ENCODE results near the gene UBE2O. TPM values are rescaled to one million over a fixed set of nuclear protein-coding genes. Genes with fewer than 3 reads are reported as not detected.

The UBE2O gene
- total RNA-seq, 1 donor from 2014 or later: 30.3 TPM

- no peak for DNase-seq (ENCODE audit: low spot score)
Measured at GRCh38 chr17:76439314-76439928, 13.5 kb downstream of the UBE2O start.

GRCh38 chr17:76438906-76439305 is 14.0 kb downstream of the UBE2O start:
- DNase-seq (ENCODE audit: low spot score): no peak

DNA sequence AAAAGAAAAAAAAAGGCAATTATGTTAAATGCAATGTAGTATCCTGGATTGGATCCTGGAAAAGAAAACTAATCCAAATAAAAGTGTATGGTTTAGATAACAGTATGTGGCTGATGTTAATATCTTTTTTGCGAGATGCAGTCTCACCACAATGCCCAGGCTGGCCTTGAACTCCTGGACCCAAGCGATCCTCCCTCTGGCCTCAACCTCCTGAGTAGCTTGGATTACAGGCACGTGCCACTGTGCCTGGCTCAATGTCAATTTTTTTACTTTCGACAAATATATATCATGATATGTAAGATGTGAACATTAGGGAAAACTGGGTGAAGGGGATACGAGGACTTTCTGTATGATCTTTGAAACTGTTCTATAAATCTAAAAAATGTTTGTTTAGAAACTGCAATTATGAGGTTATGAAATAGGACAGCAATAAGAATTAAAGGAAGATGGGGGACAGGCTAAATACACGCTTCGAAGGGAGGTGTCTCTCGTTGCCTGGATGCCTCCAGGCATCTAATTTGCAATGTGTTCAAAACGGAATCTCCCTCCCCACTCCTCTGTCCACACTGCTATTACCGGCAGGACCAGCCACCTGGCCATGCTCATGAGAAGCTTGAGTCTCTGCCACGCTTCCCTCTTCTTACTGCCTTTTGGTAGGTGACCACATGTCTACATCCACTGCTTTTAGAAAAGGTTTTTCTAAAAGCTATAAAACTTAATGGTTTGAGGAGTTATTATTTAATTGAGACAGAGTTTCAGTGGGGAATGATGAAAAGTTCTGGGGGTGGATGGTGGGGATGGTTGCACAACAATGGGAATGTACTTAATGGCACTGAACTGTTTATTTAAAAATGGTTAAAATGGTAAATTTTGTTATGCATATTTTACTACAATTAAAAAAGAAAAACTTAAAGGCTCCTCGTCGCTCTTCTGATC is 15.2 kb downstream of the UBE2O start:
- DNase-seq (ENCODE audit: low spot score): no peak

DNA sequence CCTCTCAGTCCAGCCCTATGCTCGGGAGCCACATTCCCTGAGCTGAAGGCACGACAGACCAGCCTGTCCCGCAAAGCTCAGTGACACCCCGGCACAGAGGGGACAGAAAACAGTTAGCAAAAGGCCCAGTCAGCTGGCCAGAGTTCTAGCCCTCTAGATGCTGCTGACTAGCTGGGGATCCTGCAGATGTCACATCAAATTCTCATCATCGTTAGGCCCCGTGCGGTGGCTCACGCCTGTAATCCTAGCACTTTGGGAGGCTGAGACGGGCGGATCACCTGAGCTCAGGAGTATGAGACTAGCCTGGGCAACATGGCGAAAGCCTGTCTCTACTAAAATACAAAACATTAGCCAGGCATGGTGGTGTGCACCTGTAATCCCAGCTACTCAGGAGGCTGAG is 17.2 kb downstream of the UBE2O start:
- no peak for DNase-seq (ENCODE audit: low spot score)

- DNase-seq (ENCODE audit: low spot score): no peak
Measured at GRCh38 chr17:76434870-76435269, 18.1 kb downstream of the UBE2O start.

GRCh38 chr17:76433693-76434092 is 19.3 kb downstream of the UBE2O start:
- no peak for DNase-seq (ENCODE audit: low spot score)

DNA sequence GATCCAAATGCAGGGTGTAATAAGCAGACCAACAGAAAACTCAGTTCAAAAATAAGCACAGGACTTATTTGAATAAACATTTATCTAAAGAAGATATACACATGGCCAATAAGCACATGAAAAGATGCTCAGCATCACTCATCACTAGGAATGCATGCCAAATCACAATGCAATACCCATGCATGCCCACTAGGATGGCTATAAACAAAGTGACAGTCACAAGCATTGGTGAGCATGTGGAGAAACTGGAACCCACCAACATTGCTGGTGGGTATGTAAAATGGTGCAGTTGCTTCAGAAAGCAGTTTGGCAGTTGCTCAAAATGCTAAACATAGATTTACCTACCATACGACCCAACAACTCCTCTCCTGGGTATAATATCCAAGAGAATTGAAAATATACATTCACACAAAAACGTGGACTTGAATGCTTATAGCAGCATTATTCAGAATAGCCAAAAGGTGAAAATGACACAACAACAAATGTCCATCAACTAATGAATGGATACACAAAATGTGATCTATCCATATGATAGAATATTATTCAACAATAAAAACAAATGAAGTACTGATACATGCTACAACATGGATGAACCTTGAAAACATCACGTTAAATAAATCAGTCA is 20.1 kb downstream of the UBE2O start:
- DNase-seq (ENCODE audit: low spot score): no peak

DNA sequence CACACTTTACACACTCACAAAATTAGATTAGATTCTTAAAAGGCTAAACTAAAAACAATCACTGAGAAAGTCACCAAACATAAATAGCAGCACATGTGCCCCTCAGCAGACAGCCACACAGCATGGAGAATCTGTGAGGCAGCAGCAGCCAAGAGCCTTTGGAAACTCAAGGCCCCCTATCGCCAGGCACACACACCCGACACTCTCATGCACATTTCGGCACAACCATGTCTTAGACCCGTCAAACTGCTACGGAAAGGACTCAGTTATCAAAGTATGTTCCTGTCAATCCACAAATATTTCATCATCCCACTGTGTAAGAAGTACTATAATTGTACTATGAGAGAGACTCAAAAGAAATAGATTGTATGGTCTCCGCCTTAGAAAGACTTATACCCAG is 20.9 kb downstream of the UBE2O start:
- DNase-seq (ENCODE audit: low spot score): no peak

DNA sequence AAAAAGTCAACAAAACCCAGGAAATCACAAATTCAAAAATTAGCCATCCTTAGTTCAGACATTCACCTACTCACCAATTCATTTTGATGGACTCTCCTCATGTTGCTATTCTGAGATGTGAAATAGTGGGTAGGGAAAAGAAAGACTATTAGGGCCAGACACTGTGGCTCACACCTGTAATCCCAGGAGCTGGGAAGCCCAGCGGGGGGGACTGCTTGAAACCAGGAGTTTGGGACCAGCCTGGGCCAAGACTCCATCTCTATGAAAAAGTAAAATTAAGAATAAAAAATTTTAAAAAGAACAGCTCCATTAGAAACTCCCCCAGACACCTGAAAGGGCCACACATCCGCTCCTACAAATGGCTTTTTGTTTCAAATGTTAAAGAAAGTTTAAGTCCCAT is 21.4 kb downstream of the UBE2O start:
- no peak for DNase-seq (ENCODE audit: low spot score)

DNA sequence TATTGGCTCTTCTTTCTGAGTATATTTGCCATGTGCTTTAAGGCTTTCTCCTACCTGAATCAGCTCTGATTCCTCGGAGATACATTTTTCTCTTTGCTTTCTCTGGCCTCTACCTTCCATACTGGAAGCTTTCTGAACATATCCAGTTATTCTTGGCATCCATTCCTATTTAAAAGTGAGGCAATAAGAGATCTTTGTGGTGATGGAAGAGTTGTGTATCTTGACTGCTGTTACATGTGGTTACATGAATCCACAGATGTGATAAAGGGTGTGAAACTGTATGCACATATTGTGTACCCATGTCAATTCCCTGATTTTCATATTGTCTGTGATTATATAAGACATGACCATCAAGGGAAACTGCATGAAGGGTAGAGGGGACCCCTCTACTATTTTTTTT is 24.4 kb downstream of the UBE2O start:
- no peak for DNase-seq (ENCODE audit: low spot score)

GRCh38 chr17:76427501-76428231 is 25.3 kb downstream of the UBE2O start:
- no peak for DNase-seq (ENCODE audit: low spot score)

DNA sequence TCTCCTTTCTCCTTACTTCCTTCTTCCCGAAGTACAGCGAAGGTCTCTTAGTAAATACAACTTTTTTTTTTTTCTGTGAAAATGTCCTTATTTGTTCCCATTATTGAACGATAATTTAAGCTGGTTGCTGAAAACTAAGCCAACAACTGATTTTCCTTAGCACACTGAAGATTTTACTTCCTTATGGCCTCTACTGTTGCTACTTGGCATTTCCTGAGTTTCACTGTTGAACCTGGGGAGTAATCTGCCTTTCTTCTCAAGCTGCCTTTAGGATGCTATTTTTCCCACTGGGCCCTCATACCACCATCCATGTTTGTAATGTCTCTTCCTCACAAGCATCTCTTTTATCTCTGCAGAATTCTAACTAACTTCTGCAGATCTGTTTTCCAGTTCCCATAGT is 26.1 kb downstream of the UBE2O start:
- no peak for DNase-seq (ENCODE audit: low spot score)

- DNase-seq (ENCODE audit: low spot score): no peak
Measured at GRCh38 chr17:76422860-76423259, 30.1 kb downstream of the UBE2O start.

DNA sequence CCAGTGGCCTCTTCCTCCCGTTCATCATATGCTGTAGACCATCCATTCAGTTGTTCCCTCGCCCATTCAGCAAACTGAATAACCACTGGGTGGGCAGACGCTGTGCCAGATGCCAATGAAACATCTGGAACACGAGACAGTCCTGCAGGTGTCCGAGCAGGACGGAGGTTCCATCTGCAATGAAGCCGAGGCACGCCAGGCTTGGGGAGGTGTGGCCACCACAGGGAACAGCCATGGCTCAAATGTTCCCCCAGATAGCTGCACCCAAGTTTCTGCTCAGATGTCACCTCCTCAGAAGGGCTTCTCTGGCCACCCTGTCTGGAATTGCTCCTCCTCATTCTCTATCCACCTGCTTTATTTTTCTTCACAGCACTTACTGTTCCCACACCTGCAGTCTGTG is 30.5 kb downstream of the UBE2O start:
- no peak for DNase-seq (ENCODE audit: low spot score)

DNA sequence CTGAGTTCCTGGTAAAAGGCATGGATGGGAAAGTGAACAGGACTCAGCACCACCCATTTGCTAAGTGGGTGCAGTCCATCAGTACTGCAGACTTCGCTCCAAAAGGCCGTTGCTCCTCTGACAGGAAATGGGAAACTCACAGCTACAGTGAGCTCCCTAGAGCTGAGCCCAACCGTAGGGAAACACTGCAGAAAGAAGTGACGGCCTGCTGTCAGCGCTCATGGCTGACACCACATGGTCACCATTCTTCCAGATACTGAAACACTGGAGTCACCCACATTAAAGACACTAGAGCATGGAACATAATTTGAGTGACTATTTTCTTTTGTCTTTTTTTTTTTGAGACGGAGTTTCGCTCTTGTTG is 31.9 kb downstream of the UBE2O start:
- DNase-seq (ENCODE audit: low spot score): no peak

DNA sequence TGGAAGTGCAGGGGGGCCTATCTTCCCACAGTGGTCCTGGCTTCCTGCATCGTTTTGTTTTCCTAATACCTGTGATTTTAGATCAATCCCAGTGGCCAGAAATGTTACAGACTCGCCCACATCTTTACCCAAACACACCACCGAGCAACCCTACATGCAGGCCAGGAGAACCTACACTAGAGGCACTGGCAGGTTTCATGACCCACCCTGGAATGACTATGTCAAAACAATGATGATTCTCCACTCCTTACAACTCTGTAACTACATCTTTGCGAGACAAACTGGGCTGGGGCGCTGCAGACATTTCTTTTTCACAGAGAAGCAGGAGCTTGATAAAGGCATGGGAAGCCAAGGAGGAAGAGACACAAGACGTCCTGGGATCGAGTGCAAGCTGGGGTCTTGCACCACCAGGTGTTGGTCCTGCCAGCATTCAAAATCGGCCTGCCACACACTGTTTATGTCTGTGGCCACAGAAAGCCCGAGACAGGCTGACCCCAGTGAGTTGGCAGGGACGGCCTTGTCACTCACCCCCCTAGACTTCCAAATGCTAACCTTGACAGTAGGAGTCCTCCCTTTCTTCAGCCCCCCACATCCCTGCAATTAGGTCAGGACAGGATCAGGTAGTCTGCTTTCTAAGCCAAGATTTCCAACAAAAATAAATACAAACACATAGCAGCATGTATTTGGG is 32.5 kb downstream of the UBE2O start:
- DNase-seq (ENCODE audit: low spot score): no peak

- no peak for DNase-seq (ENCODE audit: low spot score)
Measured at GRCh38 chr17:76419576-76420260, 33.2 kb downstream of the UBE2O start.

DNA sequence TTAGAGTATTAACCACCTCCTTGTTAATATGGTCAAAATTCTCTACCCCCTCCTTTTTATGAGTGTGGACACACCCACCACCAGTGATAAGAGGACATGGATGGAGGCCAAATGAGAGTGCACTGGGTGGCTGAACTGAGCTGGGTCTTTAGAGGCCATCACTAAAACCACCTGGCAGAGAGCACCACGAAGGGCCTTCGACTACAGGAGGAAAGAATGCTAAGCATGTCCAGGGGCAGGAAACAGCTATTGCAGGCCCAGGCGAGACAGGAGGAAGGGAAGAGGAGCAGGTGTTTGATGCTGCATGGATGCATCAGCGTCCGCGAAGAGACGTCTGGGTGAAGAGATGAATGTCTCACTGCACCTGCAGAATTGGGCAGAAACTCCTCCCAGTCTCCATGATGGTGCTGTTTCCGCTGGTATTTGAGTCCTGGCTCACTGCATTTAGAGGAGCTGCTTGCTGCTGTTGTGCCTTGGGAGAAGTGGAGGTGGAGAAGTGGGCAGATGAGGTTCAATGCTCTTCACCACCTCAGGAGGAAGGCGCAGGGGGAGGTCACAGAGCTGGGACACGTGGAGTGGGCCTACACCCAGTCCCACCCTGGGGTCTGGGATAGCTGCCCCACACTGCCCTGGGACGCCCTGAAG is 35.3 kb downstream of the UBE2O start:
- no peak for DNase-seq (ENCODE audit: low spot score)

GRCh38 chr17:76416899-76417298 is 36.1 kb downstream of the UBE2O start:
- no peak for DNase-seq (ENCODE audit: low spot score)

GRCh38 chr17:76416457-76416856 is 36.5 kb downstream of the UBE2O start:
- no peak for DNase-seq (ENCODE audit: low spot score)

- no peak for DNase-seq (ENCODE audit: low spot score)
Measured at GRCh38 chr17:76415786-76416185, 37.2 kb downstream of the UBE2O start.
